Mesendoderm (in vitro differentiated cells): ENCODE results near the gene DBP.
A peak's percentile ranks its signal among the peaks of the same experiment; 100 is the strongest.

Experiments used
- DNase-seq: peaks from one replicate; pipeline ENCODE4 v3.0.0; 2013
- H2AK5ac ChIP-seq: 2 replicates; pipeline ENCODE4 v1.6.1; 2013; ENCODE audit warnings: low read length, inconsistent platforms
- H2BK120ac ChIP-seq: 2 replicates; pipeline ENCODE4 v1.6.1; 2013; ENCODE audit warnings: low read depth, mild to moderate bottlenecking, low read length, moderate library complexity, mixed read lengths
- H2BK15ac ChIP-seq: replicated peaks from 2 replicates; pipeline ENCODE4 v1.6.1; 2013; ENCODE audit warnings: low read depth, mild to moderate bottlenecking, moderate library complexity
- H2BK5ac ChIP-seq: 2 replicates; pipeline ENCODE4 v1.6.1; 2013; ENCODE audit warnings: low read length, inconsistent platforms
- H3K18ac ChIP-seq: 2 replicates; pipeline ENCODE4 v1.6.1; 2013; ENCODE audit warnings: mild to moderate bottlenecking, low read length, mixed read lengths
- H3K23ac ChIP-seq: one replicate; pipeline ENCODE4 v1.6.1; 2013; ENCODE audit warnings: low read length
- H3K27ac ChIP-seq: 2 replicates; pipeline ENCODE4 v1.5.1; 2013; ENCODE audit warnings: low read depth, mild to moderate bottlenecking, inconsistent platforms, low read length, moderate library complexity
- H3K27me3 ChIP-seq: 2 replicates; pipeline ENCODE4 v1.6.1; 2013; ENCODE audit warnings: low read length, control low read depth, mild to moderate bottlenecking, inconsistent platforms; ENCODE audit not compliant: insufficient read depth, poor library complexity
- H3K36me3 ChIP-seq: 2 replicates; pipeline ENCODE4 v1.6.1; 2013; ENCODE audit warnings: low read length, inconsistent platforms; ENCODE audit not compliant: control insufficient read depth, insufficient read depth
- H3K4ac ChIP-seq: one replicate; pipeline ENCODE4 v1.6.1; 2013; ENCODE audit warnings: low read depth, mild to moderate bottlenecking, low read length, moderate library complexity
- H3K4me1 ChIP-seq: 2 replicates; pipeline ENCODE4 v1.6.1; 2013; ENCODE audit warnings: low read depth, low read length, inconsistent platforms; ENCODE audit not compliant: control insufficient read depth
- H3K4me2 ChIP-seq: 2 replicates; pipeline ENCODE4 v1.6.1; 2013; ENCODE audit warnings: low read length
- H3K4me3 ChIP-seq: 2 replicates; pipeline ENCODE4 v1.5.1; 2013; ENCODE audit warnings: mild to moderate bottlenecking, low read length
- H3K56ac ChIP-seq: one replicate; pipeline ENCODE4 v1.6.1; 2013; ENCODE audit warnings: low read length
- H3K79me1 ChIP-seq: 2 replicates; pipeline ENCODE4 v1.6.1; 2013; ENCODE audit warnings: low read length, inconsistent platforms
- H3K79me2 ChIP-seq: 2 replicates; pipeline ENCODE4 v1.6.1; 2013; ENCODE audit warnings: mild to moderate bottlenecking, low read length; ENCODE audit not compliant: control insufficient read depth, insufficient read depth
- H3K9ac ChIP-seq: 2 replicates; pipeline ENCODE4 v1.6.1; 2013; ENCODE audit warnings: low read length, inconsistent platforms
- H4K5ac ChIP-seq: one replicate; pipeline ENCODE4 v1.6.1; 2013; ENCODE audit warnings: low read length
- H4K8ac ChIP-seq: one replicate; pipeline ENCODE4 v1.6.1; 2013; ENCODE audit warnings: low read depth, mild to moderate bottlenecking, control low read depth, low read length, moderate library complexity
- WGBS: extraction: QIAGEN DNeasy Blood & Tissue Kit; methylation state at CpG from one replicate; pipeline ENCODE4 v1.1.7; 2013; ENCODE audit warnings: low lambda C conversion rate, missing lambda C conversion rate; ENCODE audit not compliant: insufficient coverage; ENCODE audit errors: extremely low coverage; 5-methylcytosine and 5-hydroxymethylcytosine counted together

The DBP gene

DNA sequence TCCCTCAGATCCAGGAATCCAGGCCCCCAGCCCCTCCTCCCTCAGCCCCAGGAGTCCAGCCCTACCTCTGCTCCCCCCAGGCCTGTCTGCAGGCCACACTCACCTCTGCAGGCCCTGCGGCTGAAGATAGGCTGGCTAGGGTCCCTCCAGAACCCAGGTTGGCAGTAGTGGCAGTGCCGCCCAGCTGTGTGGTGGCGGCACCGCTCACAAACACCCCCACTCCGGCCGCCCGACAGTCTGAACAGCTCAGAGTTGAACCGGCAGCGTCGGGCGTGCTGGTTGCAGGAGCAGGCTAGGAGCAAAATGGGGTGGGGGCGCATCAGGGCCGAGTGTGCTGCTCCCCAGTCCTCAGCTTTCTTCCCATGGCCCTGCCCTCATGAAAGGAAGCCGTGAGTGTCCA, 27.3 kb upstream of the DBP start:
- no peak overlapping the region for H3K4ac ChIP-seq
- no peak overlapping the region for H3K23ac ChIP-seq
- no peaks in the 10 kb centered on the region for H3K36me3 ChIP-seq
- no peak overlapping the region for H3K9ac ChIP-seq
- H2BK120ac ChIP-seq, result no peak overlapping the region
- no peak overlapping the region for H3K18ac ChIP-seq
- no peak overlapping the region for H3K4me3 ChIP-seq
- no peak overlapping the region for H2AK5ac ChIP-seq
- H4K8ac ChIP-seq, result no peak overlapping the region
- no peak overlapping the region for H3K56ac ChIP-seq
- no peaks in the 10 kb centered on the region for H3K79me1 ChIP-seq
- no peaks in the 10 kb centered on the region for H3K4me1 ChIP-seq
- no CpG with 5 or more reads among the region's 14 CpGs for WGBS
- no peak overlapping the region for H4K5ac ChIP-seq
- no peaks in the 10 kb centered on the region for H3K79me2 ChIP-seq
- DNase-seq, result no peak
- no peak overlapping the region for H3K4me2 ChIP-seq
- no peak overlapping the region for H3K27ac ChIP-seq
- no peak overlapping the region for H2BK5ac ChIP-seq
- H2BK15ac ChIP-seq, result no peak overlapping the region
- H3K27me3 ChIP-seq, result no peaks in the 10 kb centered on the region

DNA sequence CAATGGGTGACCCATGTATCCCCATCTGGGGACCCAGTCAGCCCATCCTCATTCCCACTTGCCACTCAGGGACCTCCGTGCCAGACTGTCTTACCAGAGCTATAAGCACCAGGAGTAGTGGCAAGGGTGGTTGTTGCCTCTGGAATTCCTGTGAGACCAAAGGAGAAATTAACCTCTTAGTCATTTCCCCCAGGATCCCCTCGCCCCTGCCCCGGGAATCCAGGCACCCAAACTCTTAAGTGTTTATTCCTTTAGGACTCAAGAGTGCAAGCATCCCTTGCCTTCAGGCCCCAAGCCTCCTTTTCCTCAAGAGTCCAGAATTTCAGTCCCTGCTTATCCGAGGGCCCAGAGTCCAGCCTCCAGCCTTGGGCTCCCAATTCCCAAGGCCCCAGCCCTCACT, 26.5 kb upstream of the DBP start:
- Histone ChIP-seq H3K4me2 (no peak overlapping the region), H3K18ac (no peak overlapping the region), H2BK15ac (no peak overlapping the region), H3K4me3 (no peak overlapping the region), H3K36me3 (no peaks in the 10 kb centered on the region), H3K27ac (no peak overlapping the region), H3K79me2 (no peaks in the 10 kb centered on the region), H2BK120ac (no peak overlapping the region), H3K27me3 (no peaks in the 10 kb centered on the region), H4K8ac (no peak overlapping the region), H2AK5ac (no peak overlapping the region), H2BK5ac (no peak overlapping the region), H3K4ac (no peak overlapping the region), H3K56ac (no peak overlapping the region), H3K79me1 (no peaks in the 10 kb centered on the region), H3K9ac (no peak overlapping the region), H4K5ac (no peak overlapping the region), H3K23ac (no peak overlapping the region), H3K4me1 (no peaks in the 10 kb centered on the region)
- WGBS, result no CpG with 5 or more reads among the region's 4 CpGs
- DNase-seq, result no peak

DNA sequence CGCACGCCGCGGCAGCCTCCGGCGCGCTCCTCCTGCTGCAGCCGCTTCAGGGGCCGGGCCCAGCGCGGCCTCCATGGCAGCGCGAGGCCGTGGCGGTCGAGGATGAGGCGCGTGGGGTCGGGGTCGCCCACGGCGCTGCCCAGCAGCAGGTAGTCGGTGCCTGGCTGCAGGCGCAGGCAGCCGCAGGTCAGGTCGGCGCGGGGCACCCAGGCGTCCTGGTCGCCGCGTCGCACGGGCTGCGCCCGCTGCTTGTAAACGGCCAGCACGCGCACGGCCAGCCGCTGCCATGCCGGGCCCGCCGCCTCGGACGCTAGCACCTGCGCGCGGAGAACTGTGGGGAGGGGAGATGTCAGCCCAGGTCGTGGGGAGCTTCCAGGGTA, 24.5 kb upstream of the DBP start:
- H2BK5ac ChIP-seq, result no peak overlapping the region

DNA sequence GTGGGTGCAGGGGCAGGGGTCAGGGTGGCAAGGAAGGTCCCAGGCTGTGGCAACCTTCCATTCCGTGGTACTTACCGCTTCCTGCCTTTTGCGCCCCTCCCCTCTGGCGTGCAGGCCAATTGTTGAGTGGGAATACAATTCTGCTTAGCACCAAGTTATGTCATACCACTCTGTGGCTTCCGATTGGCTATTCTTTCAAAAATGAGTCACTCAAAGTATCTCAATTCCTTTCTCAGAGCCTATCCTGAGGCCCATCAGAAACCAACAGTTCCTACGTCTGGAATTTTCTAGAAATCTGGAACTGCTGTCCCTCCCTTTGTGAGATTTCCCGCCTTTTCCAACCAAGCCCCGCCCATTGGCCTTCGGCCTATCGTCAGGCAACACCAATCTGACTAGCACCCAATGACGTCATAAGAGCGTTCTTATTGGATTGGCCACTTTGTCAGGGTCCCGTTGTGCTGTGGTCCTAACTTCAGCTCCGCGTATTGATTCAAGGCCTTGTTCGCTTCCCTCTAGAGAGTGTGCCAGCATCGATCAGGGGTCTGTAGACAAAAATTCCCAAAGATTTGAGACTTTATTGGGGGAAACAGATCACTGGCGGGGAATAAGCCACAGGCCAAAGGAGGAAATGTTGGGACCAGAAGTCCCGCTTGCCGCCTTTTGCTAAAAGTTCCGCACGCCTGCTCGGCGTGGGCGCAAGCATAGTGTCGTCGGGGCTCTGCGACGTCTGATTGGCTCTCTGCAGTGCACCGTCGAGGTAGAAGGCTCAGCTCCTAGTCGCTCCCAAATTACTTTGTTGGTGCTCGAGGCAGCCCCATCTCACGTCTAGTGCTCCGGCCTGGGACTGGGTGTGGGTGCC, 23.9 kb upstream of the DBP start:
- Histone ChIP-seq H3K56ac (no peak overlapping the region), H2BK120ac (no peak overlapping the region), H3K36me3 (no peaks in the 10 kb centered on the region), H2AK5ac (no peak overlapping the region), H3K79me1 (no peaks in the 10 kb centered on the region), H3K23ac (no peak overlapping the region), H4K8ac (no peak overlapping the region), H3K79me2 (no peaks in the 10 kb centered on the region), H3K9ac (no peak overlapping the region), H3K18ac (no peak overlapping the region), H3K27ac (no peak overlapping the region), H3K4me1 (peaks cover 5% of the 10 kb centered on the region), H4K5ac (no peak overlapping the region), H2BK15ac (no peak overlapping the region), H2BK5ac (no peak overlapping the region), H3K27me3 (no peaks in the 10 kb centered on the region), H3K4me3 (no peak overlapping the region), H3K4ac (no peak overlapping the region), H3K4me2 (no peak overlapping the region)
- no CpG with 5 or more reads among the region's 35 CpGs for WGBS
- DNase-seq, result peak; percentile 86

More for the DNA sequence above, 24.5 kb upstream of the DBP start:
- H3K79me2 ChIP-seq, result no peaks in the 10 kb centered on the region
- H3K4me3 ChIP-seq, result no peak overlapping the region
- H3K4me2 ChIP-seq, result no peak overlapping the region
- DNase-seq, result no peak
- no peaks in the 10 kb centered on the region for H3K27me3 ChIP-seq
- H3K27ac ChIP-seq, result no peak overlapping the region
- no CpG with 5 or more reads among the region's 50 CpGs for WGBS
- H3K4me1 ChIP-seq, result peaks cover 5% of the 10 kb centered on the region
- H2BK15ac ChIP-seq, result no peak overlapping the region
- H3K56ac ChIP-seq, result no peak overlapping the region
- H4K8ac ChIP-seq, result no peak overlapping the region
- H3K18ac ChIP-seq, result no peak overlapping the region
- H2BK120ac ChIP-seq, result no peak overlapping the region
- H2AK5ac ChIP-seq, result no peak overlapping the region
- no peak overlapping the region for H3K23ac ChIP-seq
- H4K5ac ChIP-seq, result no peak overlapping the region
- H3K79me1 ChIP-seq, result no peaks in the 10 kb centered on the region
- no peak overlapping the region for H3K4ac ChIP-seq
- H3K9ac ChIP-seq, result no peak overlapping the region
- no peaks in the 10 kb centered on the region for H3K36me3 ChIP-seq

DNA sequence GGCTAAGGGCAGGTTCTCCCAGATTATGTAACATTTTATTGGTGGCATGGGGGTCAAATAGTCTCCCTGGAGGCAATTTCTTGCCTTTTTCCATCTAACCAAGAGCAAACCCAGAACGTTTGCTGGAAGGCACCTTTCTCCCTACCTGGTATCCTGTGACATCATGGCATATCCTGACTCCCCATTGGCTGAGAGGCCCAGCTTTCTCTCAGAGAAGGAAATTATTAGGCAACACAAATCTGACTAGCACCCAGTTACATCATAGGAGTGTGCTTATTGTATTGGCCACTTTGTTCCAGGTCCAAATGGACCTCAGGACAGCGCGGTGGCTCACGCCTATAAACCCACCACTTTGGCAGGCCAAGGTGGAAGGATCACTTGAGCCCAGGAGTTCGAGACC, 22.6 kb upstream of the DBP start:
- H3K79me2 ChIP-seq, result no peaks in the 10 kb centered on the region
- no peak overlapping the region for H3K4me2 ChIP-seq
- no peak overlapping the region for H3K4me3 ChIP-seq
- H3K4ac ChIP-seq, result no peak overlapping the region
- no peak overlapping the region for H4K8ac ChIP-seq
- no CpG with 5 or more reads among the region's 5 CpGs for WGBS
- H2AK5ac ChIP-seq, result no peak overlapping the region
- H2BK5ac ChIP-seq, result no peak overlapping the region
- H3K27me3 ChIP-seq, result no peaks in the 10 kb centered on the region
- no peak overlapping the region for H2BK120ac ChIP-seq
- no peak overlapping the region for H3K56ac ChIP-seq
- H3K79me1 ChIP-seq, result no peaks in the 10 kb centered on the region
- no peak overlapping the region for H2BK15ac ChIP-seq
- H3K9ac ChIP-seq, result no peak overlapping the region
- no peak overlapping the region for H3K18ac ChIP-seq
- H3K4me1 ChIP-seq, result peaks cover 5% of the 10 kb centered on the region
- H3K27ac ChIP-seq, result no peak overlapping the region
- no peak overlapping the region for H3K23ac ChIP-seq
- DNase-seq, result no peak
- no peak overlapping the region for H4K5ac ChIP-seq
- H3K36me3 ChIP-seq, result no peaks in the 10 kb centered on the region

DNA sequence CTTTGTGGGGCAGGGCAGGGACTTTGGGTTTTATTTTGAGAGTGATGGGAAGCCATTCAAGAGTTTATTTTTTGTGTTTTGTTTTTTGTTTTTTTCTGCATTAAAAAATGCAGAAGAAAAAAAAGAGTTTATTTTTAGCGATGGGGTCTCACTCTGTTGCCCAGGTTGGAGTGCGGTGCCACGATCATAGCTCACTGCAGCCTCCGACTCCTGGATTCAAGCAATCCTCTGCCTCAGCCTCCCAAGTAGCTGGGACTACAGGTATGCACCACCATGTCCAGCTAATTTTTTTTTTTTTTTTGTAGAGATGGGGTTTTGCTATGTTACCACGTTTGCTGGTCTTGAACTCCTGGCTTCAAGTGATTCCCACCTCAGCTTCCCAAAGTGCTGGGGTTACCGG, 21.3 kb upstream of the DBP start:
- no peak overlapping the region for H3K56ac ChIP-seq
- no CpG with 5 or more reads among the region's 6 CpGs for WGBS
- H2BK120ac ChIP-seq, result no peak overlapping the region
- no peak overlapping the region for H3K4ac ChIP-seq
- H3K18ac ChIP-seq, result no peak overlapping the region
- no peak overlapping the region for H3K27ac ChIP-seq
- H2BK5ac ChIP-seq, result no peak overlapping the region
- H4K8ac ChIP-seq, result no peak overlapping the region
- no peaks in the 10 kb centered on the region for H3K79me2 ChIP-seq
- H3K4me2 ChIP-seq, result no peak overlapping the region
- H4K5ac ChIP-seq, result no peak overlapping the region
- H3K27me3 ChIP-seq, result no peaks in the 10 kb centered on the region
- H3K79me1 ChIP-seq, result no peaks in the 10 kb centered on the region
- peaks cover 5% of the 10 kb centered on the region for H3K4me1 ChIP-seq
- H3K9ac ChIP-seq, result no peak overlapping the region
- H2AK5ac ChIP-seq, result no peak overlapping the region
- no peak overlapping the region for H3K4me3 ChIP-seq
- H2BK15ac ChIP-seq, result no peak overlapping the region
- no peak overlapping the region for H3K23ac ChIP-seq
- H3K36me3 ChIP-seq, result no peaks in the 10 kb centered on the region
- DNase-seq, result no peak
